Adrenal gland (tissue), 12 donors: ENCODE results near the gene EPS8L1. TPM values are rescaled to one million over a fixed set of nuclear protein-coding genes. Genes with fewer than 3 reads are reported as not detected.

Source experiments
- DNase-seq, 7 donors: peaks; one replicate each; pipeline ENCODE4 v3.0.0-alpha.2; 2019 to 2020
- H3K27ac ChIP-seq, 5 donors: fragments of 200-600 bp; sonication (generic) in 4 of 5; 1 replicate in 3 of 5; 2 replicates in 2 of 5; pipeline versions ENCODE4 v1.5.1 to v1.8.0; 2016 to 2020; ENCODE audit warnings: mild to moderate bottlenecking in 1 of 5
- H3K27me3 ChIP-seq: fragments of 200-600 bp; 2 replicates; pipeline ENCODE4 v1.8.0; 2021
- H3K36me3 ChIP-seq, 2 donors: fragments of 200-600 bp; replicated peaks in 1 of 2; 1 replicate in 1 of 2; 2 replicates in 1 of 2; pipeline versions ENCODE4 v1.5.1 to v1.8.0; 2018 to 2022
- H3K4me1 ChIP-seq, 2 donors: fragments of 200-600 bp; replicated peaks in 1 of 2; 1 replicate in 1 of 2; 2 replicates in 1 of 2; pipeline versions ENCODE4 v1.5.1 to v1.8.0; 2018 to 2021
- H3K4me3 ChIP-seq, 4 donors: fragments of 200-600 bp; sonication (generic) in 3 of 4; one replicate each; pipeline ENCODE4 v1.5.1; 2016 to 2018
- H3K9me3 ChIP-seq, 3 donors: fragments of 200-600 bp; sonication (generic) in 1 of 3; replicated peaks in 1 of 3; 1 replicate in 2 of 3; 2 replicates in 1 of 3; pipeline versions ENCODE4 v1.5.1 to v1.8.0; 2016 to 2021
- CTCF ChIP-seq, 6 experiments: fragments of 450-650 bp in 4 of 6; fragments of 200-600 bp in 2 of 6; sonication (generic) in 1 of 6; IDR thresholded peaks; 1 replicate in 5 of 6; 2 replicates in 1 of 6; pipeline versions ENCODE4 v1.5.1 to v1.8.0; 2016 to 2021; ENCODE audit warnings: antibody characterized with exemption in 6 of 6, mild to moderate bottlenecking in 2 of 6, moderate library complexity in 1 of 6
- POLR2A ChIP-seq, 2 donors: fragments of 450-650 bp; IDR thresholded peaks; one replicate each; pipeline ENCODE4 v1.6.1; 2017; ENCODE audit warnings: antibody characterized with exemption in 2 of 2, mild to moderate bottlenecking in 2 of 2, moderate library complexity in 1 of 2
- WGBS, 4 donors: extraction: QIAGEN DNeasy Blood & Tissue Kit in 2 of 4; methylation state at CpG; one replicate each; pipeline versions ENCODE4 v1.1.5 to v1.1.7; 2013 to 2017; 5-methylcytosine and 5-hydroxymethylcytosine counted together
- intact Hi-C, 2 donors: fragments of 100-400 bp; cut with DNase I; formaldehyde crosslinking; loops; one replicate each; pipeline versions ENCODE4 v1.14.1 to v1.15.0; 2022 to 2023
- polyA plus RNA-seq, 3 donors: library from polyadenylated mRNA; stranded (reverse); fragments of 200-250 nt in 2 of 3; fragments of 350-450 nt in 1 of 3; fragmentation: Illumina TruSeq in 1 of 3; extraction: RNeasy Lipid Tissue Mini Kit (QIAGEN cat#74804) in 1 of 3; gene quantifications; one replicate each; pipeline ENCODE4 v1.2.3, GENCODE V29; 2013 to 2014
- total RNA-seq, 9 donors: library from RNA; depleted of rRNA in 4 of 9; stranded (reverse); fragments of >200 nt in 4 of 9; fragments of 120-200 nt in 1 of 9; fragmentation: NEBNext Ultra II Directional in 1 of 9; extraction: Animal tissue kit (Norgen Biotek cat#: 25700) in 1 of 9; gene quantifications; one replicate each; pipeline versions ENCODE4 v1.1.0 to v1.2.4, GENCODE V29; 2013 to 2023
- donor health status: healthy with polysubstance abuse.
- donor health status: Bipolar disorder and iron deficiency.
- donor health status: DM: yes; HTN: yes; CAD: no.
- donor health status: DM: no; HTN: no; CAD: no.
- donor health status: DM: no; HTN: no; CAD: no.
- donor health status: DM: yes; HTN: yes; CAD: no.

The EPS8L1 gene
- total and polyA plus RNA-seq, 12 donors = 0.60 to 8.0 (median 2.2) TPM; not detected in 2

- no peak for TF ChIP-seq POLR2A (IDR thresholded peaks at IDR 0.05)
- TF ChIP-seq CTCF (IDR thresholded peaks at IDR 0.05) = no peak
- H3K27ac ChIP-seq = no peak overlapping the region
- intact Hi-C loops = no loop called here
- peak in 1 of 7 donors; percentile 14 for DNase-seq
- no peaks in the 10 kb centered on the region for H3K9me3 ChIP-seq
- peaks cover 0 to 28% of the 10 kb centered on the region in 2 donors for H3K36me3 ChIP-seq
- H3K4me3 ChIP-seq = no peak overlapping the region
- peaks cover 12% of the 10 kb centered on the region for H3K27me3 ChIP-seq
- WGBS, 4 donors = 96 to 100% (median 97%) methylated on average over 3 of the region's 3 CpGs
- peaks cover 12 to 16% of the 10 kb centered on the region in 2 donors for H3K4me1 ChIP-seq
Observed at GRCh38 chr19:55089342-55089944, 13.8 kb downstream of the EPS8L1 start.

GRCh38 chr19:55090564-55090963 is 14.9 kb downstream of the EPS8L1 start:
- Histone ChIP-seq H3K4me1 (peaks cover 12 to 16% of the 10 kb centered on the region in 2 donors), H3K27me3 (peaks cover 1% of the 10 kb centered on the region), H3K9me3 (no peaks in the 10 kb centered on the region), H3K27ac (no peak overlapping the region), H3K4me3 (no peak overlapping the region), H3K36me3 (peaks cover 0 to 40% of the 10 kb centered on the region in 2 donors)
- TF ChIP-seq CTCF (IDR thresholded peaks at IDR 0.05) (no peak), POLR2A (IDR thresholded peaks at IDR 0.05) (no peak)
- intact Hi-C loops = no loop called here
- 89 to 98% (median 95%) methylated on average over 12 to 13 of the region's 13 CpGs for WGBS, 4 donors
- peak in 1 of 7 donors; percentile 14 for DNase-seq

GRCh38 chr19:55091126-55091910 is 15.6 kb downstream of the EPS8L1 start:
- H3K36me3 ChIP-seq = peaks cover 0 to 41% of the 10 kb centered on the region in 2 donors
- TF ChIP-seq POLR2A (IDR thresholded peaks at IDR 0.05) (no peak), CTCF (IDR thresholded peaks at IDR 0.05) (no peak)
- no peaks in the 10 kb centered on the region for H3K9me3 ChIP-seq
- H3K4me1 ChIP-seq = peaks cover 12 to 15% of the 10 kb centered on the region in 2 donors
- H3K27ac ChIP-seq = no peak overlapping the region
- intact Hi-C loops = no loop called here
- H3K27me3 ChIP-seq = no peaks in the 10 kb centered on the region
- WGBS, 4 donors = 87 to 94% (median 89%) methylated on average over 20 to 32 of the region's 32 CpGs
- no peak for DNase-seq
- no peak overlapping the region for H3K4me3 ChIP-seq

GRCh38 chr19:55091955-55092354 is 16.3 kb downstream of the EPS8L1 start:
- Histone ChIP-seq H3K27ac (no peak overlapping the region), H3K4me3 (no peak overlapping the region), H3K4me1 (peaks cover 6 to 8% of the 10 kb centered on the region in 2 donors), H3K27me3 (no peaks in the 10 kb centered on the region), H3K9me3 (no peaks in the 10 kb centered on the region), H3K36me3 (peaks cover 0 to 41% of the 10 kb centered on the region in 2 donors)
- intact Hi-C loops = no loop called here
- 85 to 94% (median 89%) methylated on average over 14 to 27 of the region's 27 CpGs for WGBS, 4 donors
- TF ChIP-seq CTCF (IDR thresholded peaks at IDR 0.05) = no peak
- no peak for TF ChIP-seq POLR2A (IDR thresholded peaks at IDR 0.05)
- DNase-seq = peak in 1 of 7 donors; percentile 13
